GM19099 (cell line): Measurements from ENCODE around the gene GLIPR2.

Experiments used
- POLR2A ChIP-seq: IDR thresholded peaks from 3 replicates; pipeline ENCODE4 v1.6.1; 2011; ENCODE audit warnings: low read depth; ENCODE audit not compliant: insufficient read length; ENCODE audit errors: extremely low read depth

Gene GLIPR2

DNA sequence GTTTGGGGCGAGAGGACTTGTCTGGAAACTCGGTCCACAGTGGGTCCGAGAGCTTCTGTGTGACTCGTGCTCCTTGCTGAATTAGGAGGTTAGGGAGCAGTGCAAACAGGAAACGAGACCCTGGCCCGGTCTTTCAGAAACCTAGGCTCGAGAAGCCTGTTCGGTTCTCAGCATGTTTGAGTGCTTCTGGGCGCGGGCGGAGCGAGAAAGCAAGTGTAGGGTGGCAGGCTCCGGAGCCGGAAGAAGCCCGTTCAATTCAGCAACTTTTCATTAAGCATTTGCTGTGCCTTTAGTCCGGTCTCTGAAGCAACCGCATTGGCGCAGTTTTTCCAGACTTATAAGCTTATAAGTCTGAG is 54.7 kb downstream of the GLIPR2 start:
- no peak for TF ChIP-seq POLR2A

DNA sequence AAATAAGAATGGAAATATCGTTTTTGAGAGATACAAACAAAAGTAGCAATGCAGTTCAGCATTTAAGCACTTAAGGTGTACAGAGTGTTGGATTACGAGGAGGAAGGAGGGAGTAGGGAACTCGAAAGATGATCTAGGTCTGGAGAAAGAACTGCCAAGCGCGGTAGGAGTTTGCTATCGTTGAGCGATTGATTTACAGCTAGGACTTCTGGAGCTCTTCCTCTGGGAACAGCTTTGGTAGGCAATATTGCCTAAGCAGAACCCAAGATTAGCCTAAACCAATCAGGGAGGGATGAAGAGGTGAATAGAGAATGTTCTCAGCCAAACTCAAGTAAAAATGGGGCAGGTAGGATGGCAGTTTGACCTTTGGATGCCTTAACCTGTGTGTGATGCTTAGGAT is 55.2 kb downstream of the GLIPR2 start:
- TF ChIP-seq POLR2A, result no peak

DNA sequence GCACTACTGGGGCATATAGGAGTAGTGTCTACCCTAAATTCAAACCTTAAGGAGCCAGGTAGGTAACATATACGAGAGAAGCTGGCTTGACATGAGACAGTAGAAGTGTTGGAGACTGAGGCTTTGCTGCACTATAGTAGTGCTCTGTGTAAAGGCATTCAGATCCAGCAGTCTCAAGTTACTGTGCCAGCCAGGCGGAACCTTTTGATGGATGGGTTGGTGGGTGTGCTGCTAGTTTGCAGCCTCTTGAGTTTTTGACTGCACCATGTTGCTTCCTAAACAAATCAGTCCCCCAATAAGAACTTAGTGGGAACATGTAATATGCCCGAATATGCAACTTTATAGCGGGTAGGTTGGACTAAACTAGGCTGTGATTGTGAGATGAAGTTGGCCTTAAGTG is 55.7 kb downstream of the GLIPR2 start:
- no peak for TF ChIP-seq POLR2A

DNA sequence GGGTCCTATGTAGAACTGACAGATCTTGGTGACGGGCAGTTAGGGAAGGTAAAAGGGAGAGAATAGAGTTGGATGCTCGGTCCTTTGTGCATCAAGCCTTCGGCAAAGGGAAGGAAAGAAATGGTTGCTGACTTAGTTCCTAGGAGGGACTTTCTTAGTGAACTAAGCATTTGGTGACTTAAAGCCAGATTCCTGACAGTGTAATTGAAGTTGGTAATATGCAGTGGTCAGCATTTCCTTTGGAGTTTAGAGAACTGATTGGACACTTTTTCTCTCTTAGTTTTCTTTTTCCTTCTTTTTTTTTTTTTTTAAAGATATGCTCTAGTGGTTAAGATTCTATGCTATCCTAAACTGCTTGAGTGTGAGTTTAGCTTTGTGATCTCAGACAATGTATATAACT is 56.5 kb downstream of the GLIPR2 start:
- TF ChIP-seq POLR2A, result no peak

DNA sequence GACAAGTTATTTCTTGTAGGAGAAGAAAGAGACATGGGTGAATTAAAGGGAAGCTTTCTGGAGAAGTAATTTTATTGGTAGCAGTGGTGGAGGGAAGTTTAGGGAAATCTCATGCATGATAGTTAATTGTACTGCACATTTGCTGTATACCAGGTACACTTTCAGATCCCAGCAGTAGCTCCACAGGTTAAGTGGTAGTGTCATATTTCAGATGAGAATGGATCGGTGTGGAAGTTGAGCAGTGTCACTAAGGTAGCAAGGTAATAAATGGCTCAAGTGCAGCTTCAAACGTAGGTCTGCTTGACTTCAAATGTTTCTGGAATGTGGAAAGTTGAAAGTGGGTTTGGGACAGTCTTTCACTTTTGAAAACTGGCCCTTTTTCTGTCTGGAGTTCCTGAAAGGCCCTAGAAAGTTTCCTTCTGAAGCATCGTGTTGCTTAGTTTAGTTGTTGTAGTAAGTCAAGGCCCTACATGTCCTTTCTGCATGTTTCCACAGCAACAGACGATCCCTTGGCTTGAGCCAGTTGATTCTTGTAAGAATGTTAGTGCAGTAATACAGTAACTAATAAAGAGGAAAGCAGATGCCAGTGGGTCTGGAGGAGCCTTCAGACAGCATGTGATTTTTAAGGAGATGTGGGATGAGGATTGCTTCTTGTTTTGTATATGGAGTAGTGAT is 57.9 kb downstream of the GLIPR2 start:
- TF ChIP-seq POLR2A, result no peak

DNA sequence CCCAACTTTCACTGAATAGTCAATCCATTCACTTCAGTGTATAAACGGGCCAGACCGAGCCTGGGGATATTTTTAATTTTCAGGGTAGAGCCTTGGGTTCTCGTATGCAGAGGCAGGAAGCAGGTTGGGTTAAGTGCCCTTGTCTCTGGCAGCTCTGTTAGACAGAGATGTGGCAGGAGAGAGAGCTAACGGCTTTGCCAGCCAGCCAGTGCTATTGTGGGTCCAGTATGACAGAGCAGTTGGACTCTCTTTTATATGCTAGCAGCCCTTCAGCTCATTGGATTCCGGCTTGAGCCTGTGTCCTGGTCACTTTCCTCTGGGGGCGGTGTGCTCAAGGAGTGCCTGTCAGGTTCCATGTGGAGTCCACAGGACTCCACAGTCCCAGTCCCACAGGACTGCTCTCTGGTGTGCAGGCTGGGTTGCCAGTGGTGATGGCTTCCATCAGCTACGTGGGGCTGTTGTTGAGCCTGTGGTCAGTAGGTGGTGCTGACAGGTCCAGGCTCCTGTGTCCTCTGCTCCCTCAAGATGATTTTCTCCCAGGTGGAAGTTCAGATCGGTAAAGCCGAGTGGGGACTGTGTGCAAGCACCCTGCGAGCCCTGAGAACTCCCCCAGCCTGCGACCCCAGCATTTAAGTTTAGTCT is 68.5 kb downstream of the GLIPR2 start:
- no peak for TF ChIP-seq POLR2A

DNA sequence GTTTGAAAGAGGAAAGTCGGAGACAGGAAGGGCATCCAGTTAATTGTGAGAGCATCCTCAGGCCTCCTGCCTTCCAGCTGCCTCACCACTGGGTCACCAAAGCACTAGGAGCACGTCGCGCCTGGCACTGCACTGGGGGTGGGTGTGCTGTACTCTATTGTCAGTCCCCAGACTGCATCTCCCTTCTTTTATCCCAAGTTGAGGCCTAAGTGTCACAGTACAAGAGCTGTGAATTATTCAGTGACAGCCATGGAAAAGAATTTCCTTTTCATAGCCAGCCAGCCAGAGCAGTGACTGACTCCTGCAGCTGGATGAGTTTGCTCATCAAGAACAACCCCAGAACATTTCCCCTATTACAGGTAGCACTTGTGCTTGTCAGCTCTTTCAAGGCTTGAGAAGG is 70.5 kb downstream of the GLIPR2 start:
- TF ChIP-seq POLR2A, result no peak

DNA sequence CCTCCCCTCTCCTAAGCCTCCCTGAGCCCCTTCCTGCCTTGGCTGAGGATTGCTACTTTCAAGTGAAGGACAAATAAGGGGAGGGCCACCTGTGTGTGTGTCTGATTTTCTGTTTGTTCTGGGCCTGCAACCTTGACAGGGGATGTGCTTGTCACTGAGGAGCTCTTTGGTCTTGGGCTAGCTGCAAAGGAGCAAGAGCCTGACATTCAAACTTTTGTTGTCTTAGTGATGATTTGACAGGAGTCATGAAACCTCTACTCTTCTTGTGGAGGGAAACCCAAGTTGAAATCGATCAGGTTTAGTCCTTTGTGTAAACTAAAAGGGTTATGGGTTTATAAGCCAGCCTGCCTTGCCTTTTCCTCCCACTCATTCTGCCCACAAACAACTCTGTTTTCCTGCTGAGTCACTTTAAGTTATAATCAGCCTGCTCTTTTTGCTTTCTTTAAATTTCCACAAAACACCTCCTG is 71.0 kb downstream of the GLIPR2 start:
- TF ChIP-seq POLR2A, result no peak

DNA sequence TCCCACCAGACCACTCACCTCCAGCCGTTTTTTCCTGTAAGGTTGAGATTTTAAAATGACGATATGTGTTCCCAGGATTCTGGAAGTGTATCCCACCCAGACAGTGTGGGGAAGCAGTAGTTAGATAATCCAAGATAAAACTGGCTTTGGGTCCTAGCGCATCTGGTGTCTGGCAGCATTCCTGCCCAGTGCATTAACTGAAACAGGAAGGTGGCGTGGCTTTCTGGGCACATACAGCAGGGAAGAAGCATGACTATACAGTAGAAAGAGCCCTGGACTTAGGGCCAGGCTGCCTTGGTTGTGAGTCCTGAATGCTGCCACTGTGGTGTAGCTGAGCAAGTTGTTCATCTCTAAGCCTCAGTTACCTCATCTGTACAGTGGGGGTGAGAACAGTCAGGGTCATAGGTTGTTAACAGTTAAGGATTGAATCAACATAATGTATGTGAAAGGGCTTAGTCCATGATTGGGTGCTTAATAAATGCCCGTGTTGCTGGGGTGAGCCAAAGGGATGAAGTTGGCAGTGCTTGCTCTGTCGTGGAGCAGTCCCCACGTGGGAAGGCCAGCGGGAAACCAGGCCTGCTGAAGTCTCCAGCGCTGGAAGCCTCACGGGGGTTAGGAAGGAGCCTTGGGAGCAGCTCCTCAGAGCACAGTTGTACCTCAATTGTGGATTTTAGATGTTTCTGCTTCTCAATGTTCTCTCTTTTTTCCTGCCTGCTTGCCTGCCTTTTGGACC is 72.2 kb downstream of the GLIPR2 start:
- TF ChIP-seq POLR2A, result no peak

DNA sequence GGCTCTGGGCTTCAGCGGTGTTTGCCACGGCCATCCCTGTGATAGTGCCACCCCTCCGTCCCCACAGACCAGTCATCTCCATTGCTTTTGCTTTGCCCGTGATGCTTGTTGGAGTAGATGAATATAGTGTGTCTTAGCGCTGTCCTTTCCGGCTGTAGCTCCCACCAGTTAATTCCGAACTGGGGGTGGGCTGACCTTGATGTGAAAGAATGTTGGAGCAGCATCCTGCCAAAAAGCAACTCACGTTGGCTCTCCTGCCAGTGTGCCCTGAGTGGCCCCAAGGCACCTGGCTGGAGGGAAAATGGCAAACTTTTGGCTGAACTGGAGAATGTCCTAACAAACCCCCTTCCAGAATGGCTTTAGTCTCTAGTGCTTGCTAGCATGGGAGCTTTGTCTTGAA is 74.2 kb downstream of the GLIPR2 start:
- TF ChIP-seq POLR2A, result no peak

DNA sequence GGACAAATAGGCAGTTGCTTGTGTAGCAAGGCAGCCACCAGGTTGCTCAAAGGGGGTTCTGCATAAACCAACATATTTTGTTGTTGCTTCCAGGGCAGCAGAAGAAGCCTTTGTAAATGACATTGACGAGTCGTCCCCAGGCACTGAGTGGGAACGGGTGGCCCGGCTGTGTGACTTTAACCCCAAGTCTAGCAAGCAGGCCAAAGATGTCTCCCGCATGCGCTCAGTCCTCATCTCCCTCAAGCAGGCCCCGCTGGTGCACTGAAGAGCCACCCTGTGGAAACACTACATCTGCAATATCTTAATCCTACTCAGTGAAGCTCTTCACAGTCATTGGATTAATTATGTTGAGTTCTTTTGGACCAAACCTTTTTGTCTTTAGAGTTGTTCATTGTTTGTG is 75.0 kb downstream of the GLIPR2 start:
- no peak for TF ChIP-seq POLR2A

DNA sequence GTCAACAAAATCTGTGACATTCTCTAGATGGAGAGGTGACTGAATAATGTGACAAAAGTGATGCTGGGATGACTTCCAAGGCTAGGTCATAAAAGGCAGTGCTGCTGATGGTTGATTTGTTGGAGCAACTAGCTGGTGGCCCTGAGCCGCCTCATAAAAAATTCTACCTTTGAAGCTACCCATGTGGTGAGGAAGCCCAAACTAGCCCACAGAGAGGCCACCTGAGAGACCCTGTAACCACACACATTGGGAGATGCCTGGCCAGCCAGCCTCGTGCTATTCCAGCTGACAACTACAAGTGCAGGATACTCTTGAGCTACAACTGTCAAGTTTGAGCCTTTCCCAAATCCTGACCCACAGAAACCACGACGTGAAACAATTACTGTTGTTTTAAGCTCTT is 76.9 kb downstream of the GLIPR2 start:
- no peak for TF ChIP-seq POLR2A
